ENCODE data around the gene PDCD4. TPM values are rescaled to one million over a fixed set of nuclear protein-coding genes. Genes with fewer than 3 reads are reported as not detected.
A peak's percentile ranks its signal among the peaks of the same experiment; 100 is the strongest.

PDCD4 gene
- total and polyA plus RNA-seq, 9 donors: 55.1 to 214 (median 162) TPM

DNA sequence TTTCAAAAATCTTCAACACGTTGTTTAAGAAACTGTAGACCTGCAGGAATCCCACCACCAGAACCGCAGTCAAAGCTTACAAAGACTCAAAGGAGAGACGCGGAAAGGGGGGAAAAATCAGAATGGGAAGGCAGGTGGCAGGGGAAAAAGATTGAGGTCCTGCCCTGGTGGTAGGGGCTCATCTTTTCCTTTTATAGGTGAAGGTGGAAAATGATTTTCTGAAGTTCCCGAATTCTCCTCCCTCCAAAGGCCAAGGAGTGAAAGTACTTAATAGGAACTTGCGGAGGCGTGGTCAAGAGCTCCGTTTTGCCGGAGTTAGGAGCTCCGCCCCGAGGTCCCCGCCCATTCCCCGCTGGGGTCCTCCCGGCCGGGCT lies 46.5 kb downstream of the PDCD4 start:
- Histone ChIP-seq H3K27me3 (ENCODE audit: control insufficient read depth, insufficient read depth, low read length) (no peaks in the 10 kb centered on the region), H3K4me1 (ENCODE audit: control insufficient read depth, insufficient read depth, low read length) (no peaks in the 10 kb centered on the region), H3K36me3 (ENCODE audit: control insufficient read depth, insufficient read depth, low read length) (no peaks in the 10 kb centered on the region), H3K9me3 (replicated peaks; ENCODE audit: control insufficient read depth, low read depth, low read length) (no peaks in the 10 kb centered on the region), H3K27ac (ENCODE audit: low read length) (peak overlapping the region; percentile 100), H3K4me3 (ENCODE audit: low read length) (peak overlapping the region; percentile 80)
- peak; percentile 98 for DNase-seq
- under 1% methylated on average over 8 of the region's 15 CpGs for WGBS (ENCODE audit: insufficient coverage)

DNA sequence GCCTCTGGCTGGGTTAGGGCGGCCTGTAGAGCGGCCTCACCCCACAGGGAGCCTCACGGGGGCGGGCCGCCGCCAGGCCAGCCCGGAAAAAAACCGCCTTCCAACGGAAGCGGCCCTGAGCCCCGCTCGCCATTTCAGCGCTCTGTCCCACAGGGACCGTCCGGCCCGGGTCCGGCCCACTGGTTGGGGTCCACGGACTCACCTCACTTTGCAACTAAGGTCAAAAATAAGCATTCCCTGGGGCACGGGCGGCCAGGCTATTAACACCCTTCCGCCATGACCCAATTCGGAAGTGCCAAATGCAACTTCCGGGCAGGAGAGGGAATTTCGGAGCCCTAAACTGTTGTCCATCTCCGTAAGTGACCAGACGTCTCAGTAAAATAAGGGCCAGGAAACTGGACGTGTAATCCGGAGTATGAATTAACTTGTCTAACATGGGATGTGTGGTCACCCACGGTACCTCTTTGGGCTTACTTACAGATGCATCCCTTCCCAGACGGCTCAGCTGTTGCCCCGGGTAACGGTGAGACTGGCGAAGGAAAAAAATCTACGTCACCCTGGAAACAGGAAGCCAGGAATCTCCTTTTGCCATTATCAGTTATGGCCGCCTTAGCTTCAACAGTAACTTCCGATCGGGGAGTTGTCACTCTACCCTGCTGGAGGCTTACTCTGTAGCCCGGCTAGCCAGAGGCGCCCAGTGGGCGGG lies 47.1 kb downstream of the PDCD4 start, which contains the start of gene BBIP1:
Gene BBIP1, minus strand, starts transcription at position 538 of the 706 bp plus-strand sequence. CDS start 1,023 bp downstream, outside the sequence.
- 0% methylated on average over 38 of the region's 40 CpGs for WGBS (ENCODE audit: insufficient coverage)
- Histone ChIP-seq H3K36me3 (ENCODE audit: control insufficient read depth, insufficient read depth, low read length) (no peaks in the 10 kb centered on the region), H3K27me3 (ENCODE audit: control insufficient read depth, insufficient read depth, low read length) (no peaks in the 10 kb centered on the region), H3K4me3 (ENCODE audit: low read length) (peak within 1 kb of the TSS; percentile 80), H3K4me1 (ENCODE audit: control insufficient read depth, insufficient read depth, low read length) (no peaks in the 10 kb centered on the region), H3K27ac (ENCODE audit: low read length) (peak within 1 kb of the TSS; percentile 100), H3K9me3 (replicated peaks; ENCODE audit: control insufficient read depth, low read depth, low read length) (no peaks in the 10 kb centered on the region)
- DNase-seq: peak; percentile 100

- WGBS (ENCODE audit: insufficient coverage): under 1% methylated on average over 41 of the region's 61 CpGs
- H3K27me3 ChIP-seq (ENCODE audit: control insufficient read depth, insufficient read depth, low read length): no peaks in the 10 kb centered on the region
- peak within 1 kb of the TSS; percentile 100 for H3K27ac ChIP-seq (ENCODE audit: low read length)
- DNase-seq: no peak
- no peaks in the 10 kb centered on the region for H3K4me1 ChIP-seq (ENCODE audit: control insufficient read depth, insufficient read depth, low read length)
- no peaks in the 10 kb centered on the region for H3K9me3 ChIP-seq (replicated peaks; ENCODE audit: control insufficient read depth, low read depth, low read length)
- H3K36me3 ChIP-seq (ENCODE audit: control insufficient read depth, insufficient read depth, low read length): no peaks in the 10 kb centered on the region
- peak within 1 kb of the TSS; percentile 80 for H3K4me3 ChIP-seq (ENCODE audit: low read length)
Measured at GRCh38 chr10:110919349-110919931, 47.7 kb downstream of the PDCD4 start, which contains the start of gene SHOC2. Gene SHOC2 (plus strand): TSS chr10:110919604. CDS start chr10:110964359, 44,755 bp downstream.

DNA sequence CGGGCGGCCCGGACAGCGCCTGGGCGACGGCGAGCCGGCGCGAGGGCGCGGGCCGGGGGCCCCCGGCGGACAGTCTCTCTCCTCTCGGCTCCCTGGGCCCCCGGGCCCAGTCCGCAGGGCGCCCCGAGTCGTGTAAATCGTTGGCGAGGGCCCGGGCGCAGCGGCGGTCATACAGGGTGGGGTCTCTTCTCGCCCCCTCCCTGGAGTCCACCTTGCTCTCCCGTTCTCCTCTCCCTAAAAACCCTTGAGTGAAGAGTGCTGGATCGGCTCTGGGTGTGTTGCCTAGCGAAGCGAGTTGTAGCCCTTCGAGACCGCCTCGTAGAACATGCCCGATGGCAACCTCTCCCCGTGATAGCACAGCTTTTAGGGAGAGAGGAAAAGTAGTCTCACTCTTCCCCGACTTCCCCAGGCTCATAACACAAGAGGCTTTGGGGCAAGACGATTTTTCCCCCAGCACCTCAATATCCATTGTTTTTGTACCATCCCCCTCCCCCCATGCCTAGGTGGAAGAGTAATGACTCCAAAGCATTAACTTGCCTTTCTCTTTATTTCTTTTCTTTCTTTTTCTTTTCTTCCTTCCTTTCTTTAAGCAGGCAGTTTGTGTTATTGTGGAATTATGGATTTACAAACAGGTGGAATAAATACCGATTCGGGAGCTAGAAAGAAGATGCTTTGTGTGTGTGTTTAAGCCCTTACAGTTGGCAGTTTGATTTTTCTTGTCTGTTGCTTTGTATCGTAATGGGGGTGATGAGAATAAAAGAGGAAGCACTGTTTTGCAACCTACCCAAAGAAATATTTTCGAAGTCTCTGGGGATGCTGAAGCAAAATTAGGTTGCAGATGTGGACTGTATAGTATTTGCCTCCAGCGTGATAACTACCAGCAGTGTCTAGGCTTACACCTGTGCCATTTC lies 48.5 kb downstream of the PDCD4 start:
- H3K27me3 ChIP-seq (ENCODE audit: control insufficient read depth, insufficient read depth, low read length): no peaks in the 10 kb centered on the region
- H3K36me3 ChIP-seq (ENCODE audit: control insufficient read depth, insufficient read depth, low read length): no peaks in the 10 kb centered on the region

GRCh38 chr10:110923856-110924493 lies 52.2 kb downstream of the PDCD4 start:
- no peak overlapping the region for H3K4me3 ChIP-seq (ENCODE audit: low read length)
- no peaks in the 10 kb centered on the region for H3K4me1 ChIP-seq (ENCODE audit: control insufficient read depth, insufficient read depth, low read length)
- WGBS (ENCODE audit: insufficient coverage): 60% methylated on average over 1 of the region's 2 CpGs
- no peak overlapping the region for H3K27ac ChIP-seq (ENCODE audit: low read length)
- no peak for DNase-seq
- no peaks in the 10 kb centered on the region for H3K9me3 ChIP-seq (replicated peaks; ENCODE audit: control insufficient read depth, low read depth, low read length)
- no peaks in the 10 kb centered on the region for H3K27me3 ChIP-seq (ENCODE audit: control insufficient read depth, insufficient read depth, low read length)
- H3K36me3 ChIP-seq (ENCODE audit: control insufficient read depth, insufficient read depth, low read length): no peaks in the 10 kb centered on the region

More for the DNA sequence above, 48.5 kb downstream of the PDCD4 start:
- Histone ChIP-seq H3K27ac (ENCODE audit: low read length) (peak overlapping the region; percentile 97), H3K9me3 (replicated peaks; ENCODE audit: control insufficient read depth, low read depth, low read length) (no peaks in the 10 kb centered on the region), H3K4me1 (ENCODE audit: control insufficient read depth, insufficient read depth, low read length) (no peaks in the 10 kb centered on the region), H3K4me3 (ENCODE audit: low read length) (peak overlapping the region; percentile 78)
- DNase-seq: peak; percentile 67
- 0% methylated on average over 19 of the region's 44 CpGs for WGBS (ENCODE audit: insufficient coverage)

- no peaks in the 10 kb centered on the region for H3K27me3 ChIP-seq (ENCODE audit: control insufficient read depth, insufficient read depth, low read length)
- no peaks in the 10 kb centered on the region for H3K36me3 ChIP-seq (ENCODE audit: control insufficient read depth, insufficient read depth, low read length)
- no peak overlapping the region for H3K4me3 ChIP-seq (ENCODE audit: low read length)
- no peaks in the 10 kb centered on the region for H3K9me3 ChIP-seq (replicated peaks; ENCODE audit: control insufficient read depth, low read depth, low read length)
- H3K27ac ChIP-seq (ENCODE audit: low read length): no peak overlapping the region
- WGBS (ENCODE audit: insufficient coverage): no CpG with 5 or more reads among the region's 2 CpGs
- no peak for DNase-seq
- no peaks in the 10 kb centered on the region for H3K4me1 ChIP-seq (ENCODE audit: control insufficient read depth, insufficient read depth, low read length)
Measured at GRCh38 chr10:110927461-110927860, 55.7 kb downstream of the PDCD4 start.

- no peak overlapping the region for H3K4me3 ChIP-seq (ENCODE audit: low read length)
- DNase-seq: no peak
- H3K36me3 ChIP-seq (ENCODE audit: control insufficient read depth, insufficient read depth, low read length): no peaks in the 10 kb centered on the region
- no peak overlapping the region for H3K27ac ChIP-seq (ENCODE audit: low read length)
- H3K9me3 ChIP-seq (replicated peaks; ENCODE audit: control insufficient read depth, low read depth, low read length): no peaks in the 10 kb centered on the region
- H3K4me1 ChIP-seq (ENCODE audit: control insufficient read depth, insufficient read depth, low read length): no peaks in the 10 kb centered on the region
- H3K27me3 ChIP-seq (ENCODE audit: control insufficient read depth, insufficient read depth, low read length): no peaks in the 10 kb centered on the region
- 50% methylated on average over 1 of the region's 1 CpG for WGBS (ENCODE audit: insufficient coverage)
Measured at GRCh38 chr10:110931769-110932381, 60.1 kb downstream of the PDCD4 start.

GRCh38 chr10:110932505-110933180 lies 60.9 kb downstream of the PDCD4 start:
- no peak for DNase-seq
- no peak overlapping the region for H3K4me3 ChIP-seq (ENCODE audit: low read length)
- H3K9me3 ChIP-seq (replicated peaks; ENCODE audit: control insufficient read depth, low read depth, low read length): no peaks in the 10 kb centered on the region
- H3K27ac ChIP-seq (ENCODE audit: low read length): no peak overlapping the region
- H3K4me1 ChIP-seq (ENCODE audit: control insufficient read depth, insufficient read depth, low read length): no peaks in the 10 kb centered on the region
- H3K36me3 ChIP-seq (ENCODE audit: control insufficient read depth, insufficient read depth, low read length): no peaks in the 10 kb centered on the region
- no CpG with 5 or more reads among the region's 1 CpG for WGBS (ENCODE audit: insufficient coverage)
- H3K27me3 ChIP-seq (ENCODE audit: control insufficient read depth, insufficient read depth, low read length): no peaks in the 10 kb centered on the region

GRCh38 chr10:110936757-110937156 lies 65.0 kb downstream of the PDCD4 start:
- Histone ChIP-seq H3K27me3 (ENCODE audit: control insufficient read depth, insufficient read depth, low read length) (no peaks in the 10 kb centered on the region), H3K4me3 (ENCODE audit: low read length) (no peak overlapping the region), H3K27ac (ENCODE audit: low read length) (no peak overlapping the region), H3K9me3 (replicated peaks; ENCODE audit: control insufficient read depth, low read depth, low read length) (no peaks in the 10 kb centered on the region), H3K4me1 (ENCODE audit: control insufficient read depth, insufficient read depth, low read length) (no peaks in the 10 kb centered on the region), H3K36me3 (ENCODE audit: control insufficient read depth, insufficient read depth, low read length) (no peaks in the 10 kb centered on the region)
- 95% methylated on average over 16 of the region's 18 CpGs for WGBS (ENCODE audit: insufficient coverage)
- no peak for DNase-seq

Measured in muscle of leg (tissue), 11 donors.